Cardiac septum (tissue), 1 donor: ENCODE data around the gene PTPA. TPM values are rescaled to one million over a fixed set of nuclear protein-coding genes. Genes with fewer than 3 reads are reported as not detected.
A peak's percentile ranks its signal among the peaks of the same experiment; 100 is the strongest.

Experiments
- DNase-seq: peaks from one replicate; pipeline ENCODE4 v3.0.0-alpha.2; 2020; ENCODE audit warnings: low spot score
- intact Hi-C: fragments of 100-400 bp; cut with DNase I; formaldehyde crosslinking; loops from one replicate; pipeline ENCODE4 v1.14.0; 2022
- total RNA-seq: library from RNA; stranded (reverse); fragmentation: NEBNext Ultra II Directional; extraction: Animal tissue kit (Norgen Biotek cat#: 25700); gene quantifications from one replicate; pipeline ENCODE4 v1.2.1, GENCODE V29; 2021
- donor health status: DM: no; HTN: no; CAD: no.

PTPA gene
- total RNA-seq, 1 donor from 2014 or later: 204 TPM

- peak; percentile 99 for DNase-seq
- intact Hi-C loops: no loop called here
Measured at GRCh38 chr9:129080601-129081387, 30.4 kb upstream of the PTPA start, which contains the start of gene DOLPP1. TSS of gene DOLPP1 (plus strand) at chr9:129081111. CDS start at chr9:129081132, 21 bp downstream.

- intact Hi-C loops: no loop called here
Measured at GRCh38 chr9:129081388-129081904, 29.8 kb upstream of the PTPA start.

GRCh38 chr9:129084087-129084486 is 27.1 kb upstream of the PTPA start:
- no peak for DNase-seq
- intact Hi-C loops: no loop called here

More at GRCh38 chr9:129081388-129081904, 29.8 kb upstream of the PTPA start:
- DNase-seq: no peak

- intact Hi-C loops: no loop called here
- DNase-seq: no peak
Measured at GRCh38 chr9:129089246-129089645, 22.0 kb upstream of the PTPA start.

DNA sequence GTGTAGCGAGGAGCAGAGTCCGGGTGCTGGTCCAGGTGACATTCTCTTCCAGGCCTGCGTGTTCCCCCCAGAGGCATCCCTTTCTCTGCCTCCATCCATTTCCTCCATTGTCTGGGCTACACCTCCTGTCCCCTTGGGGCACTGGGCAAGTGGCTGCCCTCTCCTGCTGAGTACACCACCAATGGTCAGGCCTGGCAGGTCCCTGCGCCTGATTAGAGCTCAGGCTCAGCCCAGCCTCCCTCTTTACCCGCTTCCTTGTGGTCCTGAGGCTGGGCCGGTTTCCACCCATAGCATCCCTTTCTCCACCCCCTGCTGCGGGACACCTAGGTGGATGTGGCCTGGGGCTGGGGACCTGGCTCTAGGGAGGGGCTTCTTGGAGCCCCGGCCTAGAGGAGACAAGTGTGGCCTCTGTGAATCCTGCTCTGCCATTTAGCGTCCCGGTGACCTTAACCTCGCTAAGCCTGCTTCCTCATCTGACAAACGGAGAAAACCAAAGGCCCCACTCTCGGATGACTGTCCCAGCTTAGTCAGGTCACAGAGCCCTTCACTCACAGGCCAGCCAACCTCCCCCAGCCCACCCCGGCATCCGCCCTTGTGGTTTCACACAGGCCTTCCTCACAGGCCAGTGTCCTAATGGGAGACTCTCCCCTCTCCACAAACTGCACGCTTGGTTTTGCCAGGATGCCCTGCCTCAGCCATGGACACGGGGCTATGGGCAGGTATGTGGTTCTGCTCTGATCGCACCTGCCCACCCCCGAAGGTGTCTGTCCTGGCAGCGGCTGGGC is 17.4 kb upstream of the PTPA start:
- no peak for DNase-seq
- intact Hi-C loops: no loop called here

- no peak for DNase-seq
Measured at GRCh38 chr9:129094387-129095169, 16.6 kb upstream of the PTPA start.

GRCh38 chr9:129095170-129095667 is 16.0 kb upstream of the PTPA start:
- no peak for DNase-seq

More at GRCh38 chr9:129094387-129095169, 16.6 kb upstream of the PTPA start:
- intact Hi-C loops: no loop called here

DNA sequence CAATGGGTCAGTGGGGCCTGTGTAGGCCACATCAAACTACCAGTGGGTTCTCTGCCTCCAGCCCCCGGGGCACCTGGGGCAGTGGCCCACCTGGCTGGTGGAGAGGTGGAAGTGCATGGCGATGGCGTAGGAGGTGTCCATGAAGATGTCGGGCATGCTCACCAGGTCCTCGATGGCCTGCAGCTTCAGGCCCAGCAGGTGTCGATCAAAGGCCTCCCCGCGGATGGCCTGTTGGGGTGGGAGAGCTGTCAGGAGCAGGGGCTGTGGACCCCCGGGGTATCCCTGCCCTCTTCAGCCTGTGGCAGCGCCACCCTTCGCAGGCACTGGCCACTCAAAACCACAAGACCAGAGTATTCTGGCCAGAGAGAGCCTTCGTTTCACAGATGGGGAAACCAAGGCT is 15.3 kb upstream of the PTPA start:
- intact Hi-C loops: no loop called here
- no peak for DNase-seq

More at GRCh38 chr9:129095170-129095667, 16.0 kb upstream of the PTPA start:
- intact Hi-C loops: no loop called here

DNA sequence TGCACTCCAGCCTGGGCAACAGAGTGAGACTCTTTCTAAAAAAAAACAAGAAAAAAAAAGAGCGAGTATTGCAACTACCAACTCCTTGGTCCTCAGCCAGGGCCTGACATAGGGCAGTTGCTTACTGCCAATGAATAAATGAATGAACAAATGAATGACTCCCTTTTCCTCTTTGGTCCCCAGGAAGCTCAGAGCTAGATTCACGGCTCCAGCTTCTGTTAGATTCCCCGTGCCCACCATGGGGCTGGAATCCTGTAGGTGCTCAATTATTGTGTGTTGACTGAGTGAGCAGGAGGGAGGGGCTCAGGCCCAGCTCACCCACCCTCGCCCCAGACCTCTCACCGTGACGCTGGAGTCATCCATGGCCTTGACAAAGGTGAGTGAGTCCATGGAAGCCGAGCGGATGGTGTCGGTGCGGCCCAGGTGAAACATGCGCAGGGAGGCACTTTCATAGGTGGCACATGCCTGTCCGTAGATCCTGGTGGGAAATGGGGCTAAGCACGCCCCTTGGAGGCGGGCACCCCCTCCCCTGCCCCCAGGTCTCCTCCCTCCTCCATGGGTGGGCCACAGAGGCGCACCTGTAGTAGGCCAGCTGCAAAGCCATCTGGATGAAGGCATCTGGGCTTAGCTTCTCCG is 13.4 kb upstream of the PTPA start:
- DNase-seq: no peak
- intact Hi-C loops: no loop called here

DNA sequence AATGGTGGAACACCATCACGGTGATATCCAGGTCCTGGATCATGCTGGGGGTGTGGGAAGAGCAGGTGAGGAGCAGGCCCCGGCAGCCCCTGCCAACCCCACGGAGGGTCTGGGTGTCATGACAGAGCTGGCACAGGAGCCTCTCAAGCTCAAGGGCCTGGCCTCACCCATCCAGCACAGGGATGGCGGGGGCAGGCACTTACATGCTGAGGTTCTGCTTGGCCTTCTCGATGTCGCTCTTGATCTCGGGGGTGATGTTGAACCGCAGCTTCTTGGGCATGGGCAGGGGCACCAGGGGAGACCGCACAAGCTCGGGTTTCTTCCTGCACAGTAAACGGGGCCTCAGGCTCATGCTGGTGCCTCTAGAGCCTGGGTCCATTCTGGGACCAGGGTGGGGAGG is 12.9 kb upstream of the PTPA start:
- DNase-seq: no peak
- intact Hi-C loops: no loop called here

DNA sequence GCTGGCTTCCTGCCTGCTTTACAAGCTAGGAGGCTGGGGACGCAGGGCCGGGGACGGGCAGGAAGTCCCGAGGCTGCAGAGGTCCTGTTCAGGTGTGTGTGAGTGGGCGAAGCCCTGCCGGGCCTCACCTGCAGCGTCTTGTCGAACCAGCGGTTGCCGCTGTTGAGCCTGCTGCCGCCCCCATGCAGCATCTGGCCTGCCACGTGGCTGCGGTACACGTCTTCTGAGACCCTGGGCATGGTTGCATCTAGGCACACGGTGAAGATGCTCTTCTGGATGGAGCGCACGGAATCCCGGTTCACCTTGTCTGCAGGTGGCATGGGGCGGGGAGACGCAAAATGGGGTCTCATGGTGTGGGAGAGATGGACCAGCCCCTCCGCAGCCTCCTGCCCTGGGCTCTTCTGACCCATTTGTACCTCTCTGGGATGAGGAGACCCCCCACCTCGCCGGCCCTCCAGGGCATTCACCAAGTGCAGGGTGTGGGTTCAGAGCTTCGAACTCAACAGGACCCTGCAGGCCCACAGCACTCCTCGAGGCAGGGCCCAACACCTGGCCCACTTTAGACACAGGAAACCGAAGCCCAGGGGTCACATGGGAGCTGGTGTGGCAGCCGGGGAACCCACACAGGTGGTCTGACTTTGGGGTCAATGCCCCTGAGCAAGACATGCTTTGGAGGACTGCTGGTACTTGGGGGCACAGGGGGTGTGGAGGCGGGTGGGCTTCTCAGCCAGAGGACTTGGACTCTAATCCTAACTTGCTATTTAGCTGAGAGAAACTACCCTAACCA is 10.6 kb upstream of the PTPA start:
- DNase-seq: no peak
- intact Hi-C loops: no loop called here

GRCh38 chr9:129101279-129101678 is 9.9 kb upstream of the PTPA start:
- DNase-seq: no peak

GRCh38 chr9:129102095-129102525 is 9.1 kb upstream of the PTPA start:
- DNase-seq: no peak
- intact Hi-C loops: no loop called here

More at GRCh38 chr9:129101279-129101678, 9.9 kb upstream of the PTPA start:
- intact Hi-C loops: no loop called here

GRCh38 chr9:129102791-129103594 is 8.2 kb upstream of the PTPA start:
- DNase-seq: no peak
- intact Hi-C loops: no loop called here

DNA sequence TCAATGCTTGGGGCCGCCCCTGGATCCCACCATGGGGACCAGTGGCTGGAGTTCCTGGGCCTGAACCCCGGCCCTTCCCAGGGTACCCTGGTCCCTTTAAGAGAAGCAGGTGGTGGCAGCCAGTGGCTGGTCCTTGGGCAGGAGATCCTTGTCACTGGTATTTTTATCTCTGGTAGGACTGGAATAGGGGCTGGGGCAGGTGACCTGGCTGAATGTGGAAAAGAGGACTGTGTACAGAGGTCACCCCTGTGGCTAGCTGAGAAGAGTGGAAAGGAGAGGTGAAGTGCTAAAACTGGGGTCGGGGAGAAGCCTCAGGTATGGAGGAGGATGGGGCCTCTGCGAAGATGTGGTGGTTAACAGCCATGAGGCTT is 7.6 kb upstream of the PTPA start:
- intact Hi-C loops: no loop called here

GRCh38 chr9:129104051-129104450 is 7.2 kb upstream of the PTPA start:
- DNase-seq: no peak
- intact Hi-C loops: no loop called here

More for the DNA sequence above, 7.6 kb upstream of the PTPA start:
- no peak for DNase-seq

- DNase-seq: no peak
- intact Hi-C loops: no loop called here
Measured at GRCh38 chr9:129105857-129106694, 5.1 kb upstream of the PTPA start.
